ENCODE results near the gene IQCN.

IQCN gene

DNA sequence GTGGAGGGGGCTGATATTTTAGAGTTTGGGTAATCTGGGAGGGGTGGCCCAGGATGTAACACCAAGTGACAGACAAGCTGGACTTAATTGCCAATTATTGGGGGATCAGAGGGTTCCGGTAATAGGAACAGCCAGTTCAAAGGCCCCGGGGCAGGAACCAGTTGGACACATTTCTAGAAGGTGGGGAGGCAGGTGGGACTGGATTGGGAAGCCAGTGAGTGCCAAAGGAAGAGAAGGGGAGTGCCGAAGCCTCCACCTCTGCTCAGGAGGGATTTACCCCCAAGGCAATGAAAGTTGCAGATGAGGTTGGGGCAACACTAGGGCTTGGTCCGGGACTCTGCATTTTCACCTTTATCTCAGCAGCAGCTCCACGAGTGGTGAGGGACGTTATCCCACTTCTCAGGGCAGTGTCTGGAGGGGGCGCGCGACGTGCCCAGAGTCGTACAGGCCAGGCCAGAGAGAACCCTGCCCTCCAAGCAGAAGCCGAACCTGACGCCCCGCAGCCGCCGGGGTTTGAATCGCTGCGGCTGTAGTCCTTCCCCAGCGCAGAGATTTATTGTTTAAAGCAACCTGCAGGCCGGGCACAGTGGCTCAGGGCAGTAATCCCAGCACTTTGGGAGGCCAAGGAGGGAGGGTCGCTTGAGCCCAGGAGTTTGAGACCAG is 12.9 kb upstream of the IQCN start:
- no peak for DNase-seq

- DNase-seq: no peak
Observed at GRCh38 chr19:18284712-18285360, 10.6 kb upstream of the IQCN start.

DNA sequence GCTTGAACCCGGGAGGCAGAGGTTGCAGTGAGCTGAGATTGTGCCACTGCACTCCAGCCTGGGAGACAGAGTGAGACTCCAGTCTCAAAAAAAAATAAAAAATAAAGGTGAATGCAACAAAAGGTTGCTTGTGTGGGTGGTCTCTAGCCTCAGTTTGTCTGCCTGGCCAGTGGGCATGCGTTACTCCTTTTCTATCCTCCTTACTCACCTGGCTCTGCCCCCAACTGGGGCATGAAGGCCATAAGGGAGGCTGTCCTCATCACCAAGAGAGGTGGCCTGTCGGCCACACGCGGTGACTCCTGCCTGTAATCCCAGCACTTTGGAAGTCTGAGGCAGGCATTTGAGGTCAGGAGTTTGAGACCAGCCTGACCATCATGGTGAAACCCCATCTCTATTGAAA is 9.1 kb upstream of the IQCN start:
- no peak for DNase-seq

DNA sequence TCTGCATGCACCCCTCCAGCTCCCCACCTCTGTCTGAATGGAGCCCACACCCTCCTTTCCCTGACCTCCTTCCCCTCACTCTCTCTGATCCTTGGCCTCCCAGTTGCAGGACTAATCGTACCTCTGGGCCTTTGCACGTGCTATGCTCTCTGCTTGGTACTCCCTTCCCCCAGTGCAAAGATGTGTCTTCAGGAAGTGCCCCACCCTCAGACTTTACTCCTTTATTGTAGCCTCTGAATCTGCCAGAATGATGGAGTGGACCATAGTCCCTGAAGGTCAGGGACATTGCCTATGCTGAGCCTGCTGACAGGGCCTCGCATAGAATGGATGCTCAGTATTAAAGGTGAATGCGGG is 8.5 kb upstream of the IQCN start:
- DNase-seq: no peak

GRCh38 chr19:18282021-18282787 is 8.0 kb upstream of the IQCN start:
- DNase-seq: peak in 1 of 2 donors; percentile 71

GRCh38 chr19:18281082-18282020 is 7.1 kb upstream of the IQCN start, which contains the start of gene JUND:
TSS of gene JUND (minus strand) at chr19:18281622. CDS start at chr19:18281484, 138 bp downstream.
- peak; percentile 97 for DNase-seq

DNA sequence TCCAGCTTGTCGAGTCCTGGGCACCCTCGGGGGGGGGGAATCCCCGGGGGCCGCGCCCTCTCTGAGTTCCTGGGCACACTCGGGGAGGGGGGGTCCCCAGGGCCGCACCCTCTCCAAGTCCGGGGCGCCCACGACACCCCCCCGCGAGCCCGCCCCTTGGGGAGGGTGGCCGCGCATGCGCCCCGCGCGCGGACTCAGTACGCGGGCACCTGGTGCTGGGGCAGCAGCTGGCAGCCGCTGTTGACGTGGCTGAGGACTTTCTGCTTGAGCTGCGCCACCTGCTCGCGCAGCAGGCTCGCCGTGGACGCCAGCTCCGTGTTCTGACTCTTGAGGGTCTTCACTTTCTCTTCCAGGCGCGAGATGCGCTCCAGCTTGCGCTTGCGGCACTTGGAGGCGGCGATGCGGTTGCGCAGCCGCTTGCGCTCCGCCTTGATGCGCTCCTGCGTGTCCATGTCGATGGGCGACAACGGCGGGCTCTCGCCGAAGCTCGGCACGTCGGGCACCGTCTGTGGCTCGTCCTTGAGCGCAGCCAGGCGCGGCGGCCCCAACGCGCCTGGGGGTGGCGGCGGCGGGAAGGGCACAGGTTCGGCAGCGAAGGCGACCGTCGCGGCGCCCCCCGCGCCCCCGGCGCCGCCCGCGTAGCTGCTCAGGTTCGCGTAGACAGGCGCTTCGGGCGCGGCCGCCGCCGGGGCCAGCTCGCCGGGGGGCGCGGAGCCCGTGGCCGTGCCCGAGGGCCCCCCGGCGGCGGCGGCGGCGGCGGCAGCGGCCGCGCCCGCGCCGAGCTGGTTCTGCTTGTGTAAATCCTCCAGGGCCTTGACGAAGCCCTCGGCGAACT is 6.2 kb upstream of the IQCN start:
- peak; percentile 28 to 74 for DNase-seq

- DNase-seq: peak; percentile 89 to 95
Observed at GRCh38 chr19:18279516-18280246, 5.4 kb upstream of the IQCN start.

- no peak for DNase-seq
Observed at GRCh38 chr19:18279266-18279515, 4.9 kb upstream of the IQCN start.

DNA sequence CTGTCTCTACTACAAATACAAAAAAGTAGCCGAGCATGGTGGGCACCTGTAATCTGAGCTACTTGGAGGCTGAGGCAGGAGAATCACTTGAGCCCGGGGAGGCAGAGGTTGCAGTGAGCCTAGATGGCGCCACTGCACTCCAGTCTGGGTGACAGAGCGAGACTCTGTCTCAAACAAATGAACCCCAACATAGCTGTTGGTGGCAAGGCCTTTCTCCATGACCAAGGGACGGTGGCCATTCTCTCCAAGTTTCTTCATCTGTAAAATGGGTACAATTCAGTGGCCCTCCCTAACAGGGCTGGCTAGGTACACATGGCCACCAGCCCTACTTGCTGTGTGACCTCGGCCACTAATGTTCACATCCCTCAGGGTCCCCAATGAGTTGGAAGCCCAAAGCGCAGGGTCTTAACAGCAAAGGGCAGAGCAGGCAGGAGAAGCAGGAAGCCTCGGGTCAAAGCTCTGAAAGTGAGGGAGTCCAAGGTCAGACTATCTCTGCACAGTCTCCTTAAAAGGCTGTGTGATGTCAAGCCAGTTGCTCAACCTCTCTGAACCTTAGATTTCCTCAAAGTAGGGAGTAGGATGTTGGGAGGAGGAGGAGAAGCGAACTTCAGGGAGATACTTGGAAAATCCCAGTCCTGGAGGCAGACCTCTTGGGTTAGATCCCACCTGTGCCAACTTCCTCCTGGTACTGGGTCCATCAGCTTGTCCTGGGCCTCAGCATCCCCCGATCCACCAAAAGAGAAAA is 4.4 kb upstream of the IQCN start:
- DNase-seq: no peak

- DNase-seq: peak; percentile 52 to 54
Observed at GRCh38 chr19:18274781-18275356, 617 bp upstream of the IQCN start.

- no peak for DNase-seq
Observed at GRCh38 chr19:18273561-18274218, 562 bp downstream of the IQCN start.

- DNase-seq: no peak
Observed at GRCh38 chr19:18271433-18271841, 2.8 kb downstream of the IQCN start.

DNA sequence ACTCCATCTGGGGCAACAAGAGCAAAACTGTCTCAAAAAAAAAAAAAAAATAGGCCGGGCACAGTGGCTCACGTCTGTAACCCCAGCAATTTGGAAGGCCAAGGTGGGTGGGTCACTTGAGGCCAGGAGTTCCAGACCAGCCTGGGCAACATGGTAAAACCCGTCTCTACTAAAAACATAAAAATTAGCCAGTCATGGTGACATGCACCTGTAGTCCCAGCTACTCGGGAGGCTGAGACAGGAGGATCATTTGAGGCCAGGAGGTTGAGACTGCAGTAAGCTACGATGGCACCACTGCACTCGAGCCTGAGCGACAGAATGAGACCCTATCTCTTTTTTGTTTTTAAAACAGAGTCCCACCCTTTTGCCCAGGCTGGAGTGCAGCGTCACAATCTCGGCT is 3.9 kb downstream of the IQCN start:
- DNase-seq: no peak

DNA sequence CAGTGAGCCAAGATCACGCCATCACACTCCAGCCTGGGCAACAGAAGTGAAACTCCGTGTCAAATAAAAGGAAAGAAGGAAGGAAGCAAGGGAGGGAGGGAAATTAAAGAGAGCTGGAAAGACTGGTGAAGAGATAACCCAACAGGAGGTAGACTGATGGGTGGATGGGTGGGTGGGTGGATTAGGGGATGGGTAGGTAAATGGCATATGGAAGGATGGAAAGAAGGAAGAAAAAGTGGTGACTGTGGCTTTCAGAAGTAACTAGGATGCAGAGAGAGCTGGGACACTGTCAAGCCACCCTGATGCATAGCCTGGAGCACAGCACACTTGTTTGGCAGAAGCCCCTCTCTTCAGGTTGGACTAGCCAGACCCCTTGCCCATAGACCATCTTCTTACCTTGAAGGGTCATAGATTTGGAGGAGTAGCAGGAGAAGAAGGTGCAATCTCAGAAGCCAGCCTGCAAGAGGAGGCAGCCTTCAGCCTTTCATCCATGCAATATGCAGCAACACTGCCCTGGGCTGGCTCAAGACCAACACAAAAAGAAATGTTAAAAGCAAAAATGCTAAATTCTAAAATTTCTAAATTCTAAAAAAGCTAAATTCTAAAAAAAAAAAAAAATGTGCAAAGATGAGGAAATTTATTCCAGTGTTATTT is 5.1 kb downstream of the IQCN start:
- DNase-seq: no peak

DNA sequence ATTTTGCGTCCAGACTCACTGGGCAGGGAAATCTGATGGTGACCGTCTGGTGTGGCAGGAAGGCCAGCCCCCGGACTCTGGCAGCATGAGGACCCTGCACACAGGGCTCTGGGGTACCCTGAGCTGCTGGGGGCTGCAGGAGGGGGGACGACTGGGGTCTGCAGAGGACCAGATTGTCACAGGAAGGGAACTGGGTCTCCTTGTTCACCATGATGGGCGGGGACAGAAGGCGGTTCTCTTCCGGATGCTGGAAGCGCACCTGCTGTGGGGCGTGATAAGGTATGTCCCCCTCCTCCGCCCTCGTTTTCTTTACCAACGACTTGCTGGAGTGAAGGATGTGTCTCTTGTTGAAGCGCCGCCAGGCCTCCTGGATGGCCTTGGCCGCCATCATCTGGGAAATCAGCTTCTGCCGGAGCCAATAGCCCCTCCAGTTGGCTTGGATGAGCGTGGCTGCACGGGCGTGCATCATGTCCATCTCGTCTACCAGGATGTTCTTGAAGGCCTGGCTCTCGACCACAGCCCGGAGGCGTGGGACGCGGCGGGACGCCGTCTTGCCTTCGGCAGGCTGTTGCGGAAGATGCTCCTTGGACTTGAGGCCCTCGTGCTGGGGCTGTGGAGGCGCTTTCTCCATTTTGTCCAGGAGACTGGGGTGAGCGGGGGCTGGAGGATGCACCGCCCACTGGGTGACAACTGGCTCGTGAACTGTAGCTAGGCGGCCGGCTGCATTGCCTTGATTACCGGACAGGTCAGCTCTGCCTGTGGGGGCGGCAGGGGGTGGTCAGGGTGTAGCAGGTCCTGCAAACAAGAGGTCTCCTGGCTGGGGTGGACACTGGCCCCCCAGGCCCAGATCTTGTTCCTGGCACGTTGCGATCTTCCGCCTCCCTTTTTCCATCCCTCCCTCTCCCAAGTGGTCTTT is 7.2 kb downstream of the IQCN start:
- DNase-seq: no peak

GRCh38 chr19:18265582-18265981 is 8.7 kb downstream of the IQCN start:
- DNase-seq: no peak

DNA sequence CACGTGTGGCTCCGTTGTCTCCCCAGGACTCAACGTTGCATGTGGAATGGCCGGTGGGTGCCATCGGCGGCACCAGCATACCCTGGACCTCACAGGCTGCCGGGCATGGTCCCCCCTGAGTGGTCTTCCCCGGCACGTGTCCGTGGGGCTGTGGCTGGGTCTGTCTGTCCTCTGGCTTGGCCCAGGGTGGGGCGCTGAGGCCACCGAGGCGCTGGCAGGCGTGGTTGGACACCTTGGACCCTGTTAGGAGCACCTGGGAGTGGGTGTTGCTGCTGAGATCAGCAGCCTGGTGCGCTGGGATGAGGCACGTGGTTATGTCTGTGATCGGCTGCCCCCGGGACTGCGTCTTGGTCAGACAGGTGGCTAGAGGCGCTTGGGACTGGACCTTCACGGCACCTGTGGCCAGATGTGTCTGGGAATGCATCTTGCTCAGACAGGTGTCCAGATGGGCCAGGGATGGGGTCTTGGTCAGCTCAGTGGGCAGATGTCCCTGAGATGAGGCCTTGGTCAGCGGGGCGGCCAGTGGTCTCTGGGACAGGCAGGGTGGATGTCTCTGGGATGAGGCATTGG is 9.2 kb downstream of the IQCN start:
- no peak for DNase-seq
